A673 (cell line): Measurements from ENCODE around the gene NPTX1.

Source experiments
- EZH2 ChIP-seq: fragments of 200-600 bp; sonication (generic); IDR thresholded peaks from 2 replicates; pipeline ENCODE4 v1.6.1; 2017; ENCODE audit warnings: borderline replicate concordance, low read depth, mild to moderate bottlenecking, mixed read lengths, antibody characterized with exemption, low read length; ENCODE audit not compliant: poor library complexity, severe bottlenecking
- TF ChIP-seq, protein P1 (sequence below): fragments of 300-800, 200-600 bp; sonication (generic); conservative IDR thresholded peaks from 2 replicates; pipeline ENCODE4 v1.5.1; 2017; ENCODE audit warnings: low read depth, mild to moderate bottlenecking, antibody characterized with exemption, low read length, moderate library complexity, mixed read lengths

- TF ChIP-seq, protein P1, sequence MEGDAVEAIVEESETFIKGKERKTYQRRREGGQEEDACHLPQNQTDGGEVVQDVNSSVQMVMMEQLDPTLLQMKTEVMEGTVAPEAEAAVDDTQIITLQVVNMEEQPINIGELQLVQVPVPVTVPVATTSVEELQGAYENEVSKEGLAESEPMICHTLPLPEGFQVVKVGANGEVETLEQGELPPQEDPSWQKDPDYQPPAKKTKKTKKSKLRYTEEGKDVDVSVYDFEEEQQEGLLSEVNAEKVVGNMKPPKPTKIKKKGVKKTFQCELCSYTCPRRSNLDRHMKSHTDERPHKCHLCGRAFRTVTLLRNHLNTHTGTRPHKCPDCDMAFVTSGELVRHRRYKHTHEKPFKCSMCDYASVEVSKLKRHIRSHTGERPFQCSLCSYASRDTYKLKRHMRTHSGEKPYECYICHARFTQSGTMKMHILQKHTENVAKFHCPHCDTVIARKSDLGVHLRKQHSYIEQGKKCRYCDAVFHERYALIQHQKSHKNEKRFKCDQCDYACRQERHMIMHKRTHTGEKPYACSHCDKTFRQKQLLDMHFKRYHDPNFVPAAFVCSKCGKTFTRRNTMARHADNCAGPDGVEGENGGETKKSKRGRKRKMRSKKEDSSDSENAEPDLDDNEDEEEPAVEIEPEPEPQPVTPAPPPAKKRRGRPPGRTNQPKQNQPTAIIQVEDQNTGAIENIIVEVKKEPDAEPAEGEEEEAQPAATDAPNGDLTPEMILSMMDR: no peak
- no peak for TF ChIP-seq EZH2
Measured at GRCh38 chr17:80519091-80519781, 42.8 kb upstream of the NPTX1 start.
